Upper lobe of left lung (tissue), 6 donors: ENCODE results near the gene ZNF500. TPM values are rescaled to one million over a fixed set of nuclear protein-coding genes. Genes with fewer than 3 reads are reported as not detected.
A peak's percentile ranks its signal among the peaks of the same experiment; 100 is the strongest.

Source experiments
- ATAC-seq, 2 donors: fragments of 200-7000 bp; cut with Tn5 transposase; one replicate each; pipeline ENCODE4 v1.9.1; 2022; ENCODE audit warnings: mild to moderate bottlenecking in 2 of 2, moderate library complexity in 2 of 2; ENCODE audit not compliant: low FRiP score in 2 of 2
- DNase-seq, 2 donors: peaks; one replicate each; pipeline ENCODE4 v3.0.0-alpha.2; 2019 to 2020
- H3K27ac ChIP-seq, 4 donors: fragments of 200-600 bp; sonication (generic); one replicate each; pipeline ENCODE4 v1.5.1; 2016 to 2019
- H3K27me3 ChIP-seq, 4 donors: fragments of 200-600 bp; sonication (generic); one replicate each; pipeline ENCODE4 v1.5.1; 2017 to 2019
- H3K36me3 ChIP-seq, 4 donors: fragments of 200-600 bp; sonication (generic); one replicate each; pipeline ENCODE4 v1.5.1; 2016 to 2019
- H3K4me1 ChIP-seq, 4 donors: fragments of 200-600 bp; sonication (generic); one replicate each; pipeline ENCODE4 v1.5.1; 2018 to 2019
- H3K4me3 ChIP-seq, 4 donors: fragments of 200-600 bp; sonication (generic); one replicate each; pipeline ENCODE4 v1.5.1; 2017 to 2019; ENCODE audit warnings: mild to moderate bottlenecking in 2 of 4, moderate library complexity in 1 of 4
- H3K9me3 ChIP-seq, 4 donors: fragments of 200-600 bp; sonication (generic); one replicate each; pipeline ENCODE4 v1.5.1; 2018 to 2019
- CTCF ChIP-seq, 6 experiments: fragments of 450-650 bp in 4 of 6; fragments of 200-600 bp in 2 of 6; sonication (generic) in 2 of 6; IDR thresholded peaks; one replicate each; pipeline ENCODE4 v1.5.1; 2016 to 2019; ENCODE audit warnings: antibody characterized with exemption in 6 of 6
- EP300 ChIP-seq, 4 donors: sonication (generic); formaldehyde crosslinking; IDR thresholded peaks; one replicate each; pipeline ENCODE4 v1.5.1; 2017; ENCODE audit warnings: antibody characterized with exemption in 4 of 4, control low read depth in 2 of 4
- POLR2A ChIP-seq, 4 donors: fragments of 450-650 bp; IDR thresholded peaks; one replicate each; pipeline ENCODE4 v1.5.1; 2016 to 2017; ENCODE audit warnings: antibody characterized with exemption in 4 of 4, mild to moderate bottlenecking in 2 of 4
- POLR2AphosphoS5 ChIP-seq, 2 donors: sonication (generic); formaldehyde crosslinking; IDR thresholded peaks; one replicate each; pipeline ENCODE4 v1.5.1; 2017; ENCODE audit warnings: antibody characterized with exemption in 2 of 2
- WGBS, 2 donors: methylation state at CpG; one replicate each; pipeline ENCODE4 v1.1.5; 2017 to 2018; 5-methylcytosine and 5-hydroxymethylcytosine counted together
- total RNA-seq, 6 donors: library from RNA; depleted of rRNA in 4 of 6; stranded (reverse); fragments of >200 nt in 4 of 6; gene quantifications; one replicate each; pipeline versions ENCODE4 v1.1.0 to v1.2.1, GENCODE V29; 2016 to 2021
- donor health status: DM: no; HTN: no; CAD: no; lungs with moderate emphysema.
- donor health status: DM: no; HTN: yes; CAD: no; lungs with severe emphysema.

ZNF500 gene
- total RNA-seq, 6 donors from 2014 or later, result 10.1 to 17.5 (median 13.2) TPM

DNA sequence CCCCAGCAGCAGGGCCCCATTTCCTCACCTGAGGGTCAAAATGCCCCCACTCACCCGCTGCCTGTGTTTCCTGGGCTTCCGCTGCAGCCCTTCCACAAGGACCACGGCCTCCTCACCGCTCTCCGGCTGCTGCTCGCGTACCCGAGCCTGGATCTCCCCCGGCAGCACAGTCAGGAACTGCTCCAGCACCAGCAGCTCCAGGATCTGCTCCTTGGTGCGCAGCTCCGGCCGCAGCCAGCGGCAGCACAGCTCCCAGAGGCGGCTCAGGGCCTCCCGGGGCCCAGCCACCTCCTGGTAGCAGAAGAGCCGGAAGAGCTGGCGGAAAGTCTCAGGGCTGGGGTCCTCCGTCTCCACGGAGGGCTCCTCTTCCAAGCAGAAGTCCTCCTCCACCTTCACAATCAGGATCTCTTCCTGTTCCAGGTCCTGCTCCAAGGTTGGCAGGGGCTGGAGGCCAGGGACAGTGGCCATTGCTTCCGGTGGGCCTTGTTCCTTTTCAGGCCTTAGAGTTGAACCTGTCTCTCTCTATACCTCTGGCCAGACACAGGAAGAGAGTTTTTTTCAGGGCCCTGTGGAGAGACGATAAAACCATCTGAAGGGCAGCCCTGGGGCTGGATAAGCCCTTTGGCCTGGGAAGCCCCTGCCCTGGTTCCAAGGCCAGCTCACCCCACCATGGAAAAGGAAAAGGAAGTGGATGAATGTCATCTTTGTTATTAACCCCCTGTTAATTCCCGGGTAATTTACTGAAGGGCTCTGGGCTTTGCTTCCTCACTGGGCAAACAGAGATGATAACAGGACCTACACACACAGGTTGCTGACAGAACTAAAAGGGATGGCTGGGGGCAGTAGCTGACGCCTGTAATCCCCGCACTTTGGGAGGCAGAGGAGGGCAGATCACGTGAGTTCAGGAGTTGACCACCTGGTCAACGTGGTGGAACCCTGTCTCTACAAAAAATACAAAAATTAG lies 1.2 kb downstream of the ZNF500 start:
- WGBS, 2 donors, result 72 to 75% methylated on average over 24 to 26 of the region's 26 CpGs
- no peak for TF ChIP-seq POLR2AphosphoS5 (IDR thresholded peaks at IDR 0.05)
- TF ChIP-seq EP300 (IDR thresholded peaks at IDR 0.05), result no peak
- no peak for TF ChIP-seq CTCF (IDR thresholded peaks at IDR 0.05)
- TF ChIP-seq POLR2A (IDR thresholded peaks at IDR 0.05), result no peak
- Histone ChIP-seq H3K4me3 (peak overlapping the region in 3 of 4 donors; percentile 87 to 99 (median 97)), H3K4me1 (peaks cover 26 to 38% (median 32%) of the 10 kb centered on the region in 4 donors), H3K27me3 (no peaks in the 10 kb centered on the region), H3K9me3 (no peaks in the 10 kb centered on the region), H3K27ac (peak overlapping the region in 3 of 4 donors; percentile 74 to 91 (median 89)), H3K36me3 (peaks cover 7 to 43% (median 34%) of the 10 kb centered on the region in 4 donors)
- ATAC-seq, result no peak
- peak in 1 of 2 donors; percentile 79 for DNase-seq

GRCh38 chr16:4763791-4764190 lies 3.2 kb downstream of the ZNF500 start:
- H3K27me3 ChIP-seq, result no peaks in the 10 kb centered on the region
- TF ChIP-seq CTCF (IDR thresholded peaks at IDR 0.05) (no peak), POLR2A (IDR thresholded peaks at IDR 0.05) (no peak), EP300 (IDR thresholded peaks at IDR 0.05) (no peak), POLR2AphosphoS5 (IDR thresholded peaks at IDR 0.05) (no peak)
- no peak overlapping the region for H3K4me3 ChIP-seq
- 88 to 96% methylated on average over 6 to 7 of the region's 7 CpGs for WGBS, 2 donors
- ATAC-seq, result no peak
- H3K36me3 ChIP-seq, result peaks cover 18 to 64% (median 52%) of the 10 kb centered on the region in 4 donors
- no peak overlapping the region for H3K27ac ChIP-seq
- H3K4me1 ChIP-seq, result peaks cover 23 to 33% (median 27%) of the 10 kb centered on the region in 4 donors
- no peak for DNase-seq
- no peaks in the 10 kb centered on the region for H3K9me3 ChIP-seq

DNA sequence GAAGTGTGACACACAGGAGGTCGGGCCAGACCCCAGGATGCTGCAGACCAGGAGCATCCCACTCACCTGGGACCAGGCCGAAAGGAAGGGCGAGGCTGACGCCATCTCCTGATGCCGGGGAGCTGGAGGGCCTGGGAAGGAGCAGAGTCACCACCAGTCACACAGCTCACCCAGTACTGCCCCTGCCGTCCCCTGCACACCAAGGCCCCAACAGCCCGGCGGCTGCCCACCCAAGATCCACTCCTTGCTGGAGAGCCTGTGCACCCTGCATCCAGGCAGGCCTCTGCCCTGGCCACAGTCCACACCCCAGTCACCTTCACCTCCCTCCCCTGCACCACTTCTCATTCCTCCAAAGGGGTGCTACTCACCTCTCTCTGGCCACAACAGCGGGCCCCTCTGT lies 4.8 kb downstream of the ZNF500 start:
- Histone ChIP-seq H3K27ac (no peak overlapping the region), H3K4me1 (peaks cover 14 to 19% (median 18%) of the 10 kb centered on the region in 4 donors), H3K4me3 (no peak overlapping the region), H3K27me3 (no peaks in the 10 kb centered on the region), H3K9me3 (no peaks in the 10 kb centered on the region), H3K36me3 (peaks cover 18 to 79% (median 64%) of the 10 kb centered on the region in 4 donors)
- no peak for TF ChIP-seq CTCF (IDR thresholded peaks at IDR 0.05)
- TF ChIP-seq EP300 (IDR thresholded peaks at IDR 0.05), result no peak
- no peak for TF ChIP-seq POLR2AphosphoS5 (IDR thresholded peaks at IDR 0.05)
- no peak for TF ChIP-seq POLR2A (IDR thresholded peaks at IDR 0.05)
- 94 to 97% methylated on average over 4 to 6 of the region's 9 CpGs for WGBS, 2 donors
- ATAC-seq, result no peak
- peak in 1 of 2 donors; percentile 70 for DNase-seq

- H3K36me3 ChIP-seq, result peaks cover 18 to 95% (median 75%) of the 10 kb centered on the region in 4 donors
- no peaks in the 10 kb centered on the region for H3K9me3 ChIP-seq
- ATAC-seq (no peak), DNase-seq (peak in 1 of 2 donors; percentile 68)
- H3K4me3 ChIP-seq, result no peak overlapping the region
- peaks cover 3 to 7% (median 6%) of the 10 kb centered on the region in 4 donors for H3K4me1 ChIP-seq
- no peak overlapping the region for H3K27ac ChIP-seq
- TF ChIP-seq POLR2A (IDR thresholded peaks at IDR 0.05) (no peak), CTCF (IDR thresholded peaks at IDR 0.05) (no peak), POLR2AphosphoS5 (IDR thresholded peaks at IDR 0.05) (no peak), EP300 (IDR thresholded peaks at IDR 0.05) (no peak)
- WGBS, 2 donors, result 98% methylated on average over 7 to 16 of the region's 23 CpGs
- H3K27me3 ChIP-seq, result no peaks in the 10 kb centered on the region
These were observed 6.6 kb downstream of the ZNF500 start for GRCh38 chr16:4760221-4760910.
